Mesothelial cell of epicardium (in vitro differentiated cells): ENCODE measurements around the gene CNNM4. TPM values are rescaled to one million over a fixed set of nuclear protein-coding genes. Genes with fewer than 3 reads are reported as not detected.

ENCODE experiments used
- DNase-seq, 2 experiments: peaks; one replicate each; pipeline ENCODE4 v3.0.0; 2021; ENCODE audit warnings: low spot score in 2 of 2; ENCODE audit not compliant: unreplicated experiment in 2 of 2
- H3K27ac Mint-ChIP-seq: 2 replicates; pipeline ENCODE4 v1.8.0; 2021; ENCODE audit warnings: mixed read lengths
- H3K27me3 Mint-ChIP-seq: 2 replicates; pipeline ENCODE4 v1.8.0; 2021; ENCODE audit warnings: low read depth, mixed read lengths
- H3K36me3 Mint-ChIP-seq: 2 replicates; pipeline ENCODE4 v1.8.0; 2021; ENCODE audit warnings: mixed read lengths
- H3K4me1 Mint-ChIP-seq: 2 replicates; pipeline ENCODE4 v1.8.0; 2021; ENCODE audit warnings: mixed read lengths
- H3K4me3 Mint-ChIP-seq: 2 replicates; pipeline ENCODE4 v1.8.0; 2021; ENCODE audit warnings: mild to moderate bottlenecking, moderate library complexity, mixed read lengths
- H3K9me3 Mint-ChIP-seq: 2 replicates; pipeline ENCODE4 v1.8.0; 2021; ENCODE audit warnings: mixed read lengths
- CTCF ChIP-seq: fragments of 200-600 bp; sonication (generic); IDR thresholded peaks from one replicate; pipeline ENCODE4 v1.5.0; 2021; ENCODE audit warnings: antibody characterized with exemption; ENCODE audit not compliant: unreplicated experiment
- total RNA-seq: library from RNA; stranded (reverse); gene quantifications from 3 replicates; pipeline ENCODE4 v1.2.1, GENCODE V29; 2021

CNNM4 gene
- total RNA-seq, 1 donor from 2014 or later: 20.0 TPM

GRCh38 chr2:96771796-96772618 lies 11.3 kb downstream of the CNNM4 start:
- Mint-ChIP-seq H3K9me3 (no peaks in the 10 kb centered on the region), H3K4me1 (peaks cover 42% of the 10 kb centered on the region), H3K36me3 (no peaks in the 10 kb centered on the region), H3K4me3 (peak overlapping the region; percentile 4), H3K27ac (peak overlapping the region; percentile 93), H3K27me3 (no peaks in the 10 kb centered on the region)
- TF ChIP-seq CTCF: no peak
- DNase-seq: peak; percentile 42 to 68

DNA sequence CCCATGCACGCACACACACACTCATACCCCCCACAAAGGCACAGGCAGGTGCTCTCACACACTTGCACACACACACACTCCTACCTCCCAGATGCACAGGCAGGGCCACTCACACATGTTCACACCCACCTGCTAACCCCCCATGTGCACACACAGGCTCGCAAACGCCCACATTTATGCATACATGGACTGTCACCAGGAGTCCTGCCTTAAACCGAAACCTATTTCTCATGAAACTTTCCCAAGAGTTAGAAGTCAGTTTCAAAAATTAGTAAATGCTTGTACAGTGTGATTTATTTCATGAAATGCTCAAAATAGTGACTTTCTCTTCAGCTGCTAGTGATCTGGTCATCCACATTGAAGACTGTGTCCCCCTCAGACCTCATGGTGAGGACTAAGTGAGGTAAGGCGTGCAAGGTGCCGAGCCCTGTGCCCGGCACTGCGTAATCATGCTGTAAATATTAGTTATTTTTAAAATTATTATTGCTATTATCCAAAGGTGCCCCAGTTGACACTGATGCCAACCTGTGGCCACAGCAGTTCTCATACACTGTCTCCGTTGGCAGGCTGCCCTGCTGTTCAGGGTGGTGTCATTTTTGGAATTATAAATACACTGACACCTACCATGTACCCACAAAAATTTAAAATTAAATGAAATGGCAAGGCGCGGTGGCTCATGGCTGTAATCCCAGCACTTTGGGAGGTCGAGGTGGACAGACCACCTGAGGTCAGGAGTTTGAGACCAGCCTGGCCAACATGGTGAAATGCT lies 12.4 kb downstream of the CNNM4 start:
- H3K27me3 Mint-ChIP-seq: no peaks in the 10 kb centered on the region
- peaks cover 42% of the 10 kb centered on the region for H3K4me1 Mint-ChIP-seq
- no peaks in the 10 kb centered on the region for H3K36me3 Mint-ChIP-seq
- H3K9me3 Mint-ChIP-seq: no peaks in the 10 kb centered on the region
- H3K27ac Mint-ChIP-seq: peak overlapping the region; percentile 88
- TF ChIP-seq CTCF: no peak
- no peak overlapping the region for H3K4me3 Mint-ChIP-seq
- DNase-seq: no peak

GRCh38 chr2:96773922-96774321 lies 13.2 kb downstream of the CNNM4 start:
- H3K9me3 Mint-ChIP-seq: no peaks in the 10 kb centered on the region
- H3K36me3 Mint-ChIP-seq: no peaks in the 10 kb centered on the region
- peaks cover 37% of the 10 kb centered on the region for H3K4me1 Mint-ChIP-seq
- no peak for TF ChIP-seq CTCF
- DNase-seq: no peak
- H3K27me3 Mint-ChIP-seq: no peaks in the 10 kb centered on the region
- H3K27ac Mint-ChIP-seq: peak overlapping the region; percentile 47
- H3K4me3 Mint-ChIP-seq: no peak overlapping the region

DNA sequence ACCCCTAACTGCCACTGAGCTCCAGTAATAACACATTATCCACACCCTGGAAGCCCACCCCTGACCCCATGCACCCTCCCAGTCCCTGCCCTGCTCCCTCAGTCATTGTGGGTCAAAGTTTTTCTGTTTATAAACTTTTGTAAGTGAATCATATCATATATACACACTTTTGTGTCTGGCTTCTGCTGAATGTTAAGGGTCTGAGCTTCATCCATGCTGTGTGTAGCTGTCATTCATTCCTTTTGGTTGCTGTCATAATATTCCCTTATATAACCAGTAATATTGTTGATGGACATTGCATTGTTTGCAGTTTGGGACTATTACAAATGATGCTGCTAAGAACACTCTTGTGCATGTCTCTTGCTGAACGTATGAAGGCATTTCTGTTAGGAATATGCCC lies 14.5 kb downstream of the CNNM4 start:
- no peak overlapping the region for H3K27ac Mint-ChIP-seq
- peaks cover 28% of the 10 kb centered on the region for H3K4me1 Mint-ChIP-seq
- no peak for TF ChIP-seq CTCF
- H3K36me3 Mint-ChIP-seq: peaks cover 2% of the 10 kb centered on the region
- no peaks in the 10 kb centered on the region for H3K27me3 Mint-ChIP-seq
- no peak for DNase-seq
- no peaks in the 10 kb centered on the region for H3K9me3 Mint-ChIP-seq
- no peak overlapping the region for H3K4me3 Mint-ChIP-seq

GRCh38 chr2:96783388-96783787 lies 22.7 kb downstream of the CNNM4 start:
- no peaks in the 10 kb centered on the region for H3K4me1 Mint-ChIP-seq
- H3K27me3 Mint-ChIP-seq: no peaks in the 10 kb centered on the region

More at GRCh38 chr2:96783388-96783787, 22.7 kb downstream of the CNNM4 start:
- DNase-seq: no peak
- no peaks in the 10 kb centered on the region for H3K9me3 Mint-ChIP-seq
- H3K36me3 Mint-ChIP-seq: peaks cover 3% of the 10 kb centered on the region
- no peak for TF ChIP-seq CTCF
- peak overlapping the region; percentile 11 for H3K27ac Mint-ChIP-seq
- no peak overlapping the region for H3K4me3 Mint-ChIP-seq
